HG03175 (cell line): Measurements from ENCODE around the gene PTGER2.
A peak's percentile ranks its signal among the peaks of the same experiment; 100 is the strongest.

Experiments
- ATAC-seq: cut with Tn5 transposase; IDR thresholded peaks from one replicate; pipeline ENCODE4 v1.9.1; 2021; ENCODE audit warnings: mild to moderate bottlenecking, moderate library complexity; ENCODE audit not compliant: unreplicated experiment

Gene PTGER2

DNA sequence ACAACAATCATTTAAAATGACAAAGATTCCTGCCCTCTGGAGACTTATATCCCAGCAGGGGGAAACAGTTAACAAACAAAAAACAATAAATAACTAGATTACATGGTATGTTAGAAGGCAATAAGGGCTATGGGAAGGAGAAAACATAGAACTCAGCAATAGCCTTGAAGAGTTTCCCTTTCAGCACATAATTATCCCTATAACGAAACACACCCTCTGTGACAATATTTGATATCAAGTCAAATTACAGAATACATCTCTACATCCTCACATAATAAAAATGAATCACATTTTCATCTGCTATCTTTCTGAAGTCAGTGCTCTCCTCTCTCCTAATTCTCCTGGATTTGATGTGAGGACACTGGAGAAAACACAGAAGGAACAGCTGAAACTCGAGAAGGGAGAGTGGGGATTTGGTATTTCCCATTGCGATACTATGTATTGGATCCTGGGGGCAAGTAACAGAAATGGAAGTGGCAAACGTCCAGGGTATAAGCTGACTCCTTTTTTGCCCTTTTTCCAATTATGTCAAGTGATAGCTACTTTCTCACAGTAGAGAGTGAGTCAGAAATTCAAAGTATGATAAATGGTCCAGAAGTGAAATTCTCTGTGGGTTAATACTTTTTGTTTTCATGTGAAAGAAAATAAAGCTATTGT lies 9.7 kb upstream of the PTGER2 start:
- no peak for ATAC-seq

DNA sequence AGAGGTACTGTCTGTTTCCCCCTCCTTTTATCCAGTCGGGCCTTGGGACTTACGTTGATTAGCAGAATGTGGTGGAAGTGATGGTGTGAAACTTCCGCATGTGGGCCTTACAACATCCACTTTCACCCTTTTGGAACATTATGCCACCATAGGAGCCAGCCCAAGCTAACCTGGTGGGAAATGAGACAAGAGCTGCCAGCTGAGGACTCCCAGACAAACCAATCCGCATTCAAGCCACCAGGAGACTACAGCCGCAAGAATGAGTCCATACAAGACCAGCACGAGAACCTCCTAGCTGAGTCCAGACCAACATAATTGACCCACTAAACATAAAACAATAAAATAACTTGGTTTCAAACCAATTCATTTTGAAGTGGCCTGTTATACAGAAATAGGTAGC lies 9.1 kb upstream of the PTGER2 start:
- no peak for ATAC-seq

- no peak for ATAC-seq
These were observed 6.7 kb upstream of the PTGER2 start for GRCh38 chr14:52307376-52307775.

DNA sequence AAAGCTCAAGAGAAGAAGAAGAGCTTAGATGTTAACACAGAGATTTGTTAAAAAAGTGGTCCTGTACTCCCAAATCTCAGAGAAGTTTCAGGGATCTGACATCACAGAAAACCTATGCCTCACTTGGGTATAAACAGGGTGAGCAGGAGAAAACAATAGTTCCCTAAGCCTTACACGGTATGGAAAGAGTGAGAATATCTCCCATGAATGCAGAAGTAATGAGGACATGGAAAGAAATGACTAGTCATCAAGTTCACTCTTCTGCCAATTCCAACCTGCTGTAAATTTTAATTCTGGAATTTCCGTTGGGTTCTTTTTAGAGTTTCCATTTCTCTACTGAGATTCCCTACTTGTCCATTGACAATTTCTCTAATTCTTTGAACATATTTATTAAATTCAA lies 6.2 kb upstream of the PTGER2 start:
- ATAC-seq, result no peak

- no peak for ATAC-seq
These were observed 3.6 kb upstream of the PTGER2 start for GRCh38 chr14:52310541-52310940.

GRCh38 chr14:52312931-52313355 lies 1.2 kb upstream of the PTGER2 start:
- ATAC-seq, result no peak

DNA sequence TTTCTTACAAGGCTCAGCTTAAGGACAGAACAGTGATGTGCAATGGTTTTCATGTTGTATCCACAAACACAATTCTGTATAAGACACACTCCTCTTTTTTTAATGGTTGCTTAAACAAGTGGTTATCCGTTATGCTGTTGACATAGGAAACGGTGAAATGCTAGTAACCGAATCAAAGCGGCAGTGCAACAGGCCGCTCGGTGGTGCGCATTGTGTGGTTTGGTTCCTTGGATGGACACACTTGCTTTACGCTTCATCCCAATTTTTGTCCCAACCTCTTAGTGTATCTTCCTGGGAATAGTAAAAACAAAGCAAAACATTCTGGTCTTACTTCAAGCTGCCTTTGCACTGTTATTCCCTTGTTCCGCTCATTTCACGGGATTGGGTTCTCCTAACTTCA lies 650 bp upstream of the PTGER2 start:
- no peak for ATAC-seq

DNA sequence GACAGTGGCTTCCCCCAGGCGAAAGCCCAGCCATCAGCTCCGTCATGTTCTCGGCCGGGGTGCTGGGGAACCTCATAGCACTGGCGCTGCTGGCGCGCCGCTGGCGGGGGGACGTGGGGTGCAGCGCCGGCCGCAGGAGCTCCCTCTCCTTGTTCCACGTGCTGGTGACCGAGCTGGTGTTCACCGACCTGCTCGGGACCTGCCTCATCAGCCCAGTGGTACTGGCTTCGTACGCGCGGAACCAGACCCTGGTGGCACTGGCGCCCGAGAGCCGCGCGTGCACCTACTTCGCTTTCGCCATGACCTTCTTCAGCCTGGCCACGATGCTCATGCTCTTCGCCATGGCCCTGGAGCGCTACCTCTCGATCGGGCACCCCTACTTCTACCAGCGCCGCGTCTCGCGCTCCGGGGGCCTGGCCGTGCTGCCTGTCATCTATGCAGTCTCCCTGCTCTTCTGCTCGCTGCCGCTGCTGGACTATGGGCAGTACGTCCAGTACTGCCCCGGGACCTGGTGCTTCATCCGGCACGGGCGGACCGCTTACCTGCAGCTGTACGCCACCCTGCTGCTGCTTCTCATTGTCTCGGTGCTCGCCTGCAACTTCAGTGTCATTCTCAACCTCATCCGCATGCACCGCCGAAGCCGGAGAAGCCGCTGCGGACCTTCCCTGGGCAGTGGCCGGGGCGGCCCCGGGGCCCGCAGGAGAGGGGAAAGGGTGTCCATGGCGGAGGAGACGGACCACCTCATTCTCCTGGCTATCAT lies 663 bp downstream of the PTGER2 start:
- ATAC-seq, result peak; percentile 30

- no peak for ATAC-seq
These were observed 1.2 kb downstream of the PTGER2 start for GRCh38 chr14:52315355-52315718.

DNA sequence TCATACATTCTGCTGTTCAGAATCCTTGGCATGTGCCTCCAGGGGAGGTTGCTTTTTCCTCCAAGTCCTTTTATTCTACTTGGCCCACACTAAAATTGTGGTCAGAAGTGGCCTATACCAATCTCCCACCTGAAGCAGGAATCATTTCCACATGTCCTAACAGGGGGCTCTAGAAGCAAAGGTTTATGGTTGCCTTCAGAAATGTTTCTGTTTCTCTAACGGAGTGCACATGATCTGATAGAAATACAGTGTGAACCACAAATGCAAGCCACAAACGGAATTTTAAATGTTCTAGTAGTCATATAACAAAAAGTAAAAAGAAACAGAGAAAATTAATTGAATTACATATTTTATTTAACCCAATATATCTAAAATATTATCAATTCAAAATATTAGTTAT lies 4.0 kb downstream of the PTGER2 start:
- no peak for ATAC-seq

DNA sequence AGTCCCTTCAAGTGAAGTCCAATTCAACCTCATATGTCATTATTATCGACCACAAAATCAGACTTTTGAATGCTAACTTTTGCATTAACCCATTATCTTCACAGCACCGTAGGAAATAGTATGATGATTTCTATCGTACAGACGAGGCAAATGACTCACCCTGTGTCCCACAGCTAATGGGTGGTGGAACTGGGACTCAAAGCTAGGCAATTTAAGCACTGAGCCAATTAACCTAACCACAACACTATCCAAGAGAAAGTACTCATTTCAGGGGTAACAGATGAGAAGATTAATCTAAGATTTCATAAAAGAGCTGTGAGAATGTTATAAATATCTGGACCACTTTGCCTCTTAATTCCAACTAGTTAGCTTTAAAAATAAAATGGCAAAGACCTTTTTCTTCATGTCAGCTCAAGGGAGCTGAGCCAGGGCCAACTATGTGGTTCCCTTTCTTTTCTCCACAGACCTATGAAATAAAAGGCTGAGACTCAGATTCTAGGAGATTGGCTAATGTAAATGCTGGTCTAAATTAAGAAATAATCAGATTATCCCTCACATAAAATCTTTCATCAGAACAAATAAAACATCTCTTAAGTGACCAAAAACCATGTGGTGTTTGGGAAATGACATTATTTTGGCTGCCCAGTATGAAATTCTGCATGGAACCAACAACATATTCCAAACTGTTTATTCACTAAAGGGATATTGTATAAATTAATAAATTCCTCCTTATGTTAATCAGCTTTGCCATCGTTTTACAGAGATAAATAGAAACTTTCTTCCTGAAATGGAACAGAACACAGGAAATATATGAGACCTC lies 4.9 kb downstream of the PTGER2 start:
- no peak for ATAC-seq

- no peak for ATAC-seq
These were observed 5.8 kb downstream of the PTGER2 start for GRCh38 chr14:52319919-52320318.

DNA sequence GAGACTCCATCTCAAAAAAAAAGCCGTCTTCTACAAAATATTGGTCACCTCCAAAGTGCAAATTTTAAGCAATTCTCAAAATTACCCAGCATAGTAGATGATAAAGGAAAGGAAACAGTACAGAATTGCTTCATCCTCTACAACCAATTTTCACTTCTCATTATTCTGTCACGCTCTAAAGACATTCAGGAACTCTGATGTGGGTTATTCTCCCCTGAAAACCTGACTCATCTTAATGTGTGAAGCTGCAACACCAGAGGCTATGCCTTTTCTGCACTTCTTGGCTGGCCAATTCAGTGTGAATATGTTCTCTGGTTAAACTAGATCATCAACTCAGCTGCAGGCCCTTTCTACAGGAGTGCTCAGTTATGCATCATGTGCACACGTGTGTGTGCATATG lies 11.0 kb downstream of the PTGER2 start:
- peak; percentile 96 for ATAC-seq

GRCh38 chr14:52325630-52326029 lies 11.5 kb downstream of the PTGER2 start:
- no peak for ATAC-seq

DNA sequence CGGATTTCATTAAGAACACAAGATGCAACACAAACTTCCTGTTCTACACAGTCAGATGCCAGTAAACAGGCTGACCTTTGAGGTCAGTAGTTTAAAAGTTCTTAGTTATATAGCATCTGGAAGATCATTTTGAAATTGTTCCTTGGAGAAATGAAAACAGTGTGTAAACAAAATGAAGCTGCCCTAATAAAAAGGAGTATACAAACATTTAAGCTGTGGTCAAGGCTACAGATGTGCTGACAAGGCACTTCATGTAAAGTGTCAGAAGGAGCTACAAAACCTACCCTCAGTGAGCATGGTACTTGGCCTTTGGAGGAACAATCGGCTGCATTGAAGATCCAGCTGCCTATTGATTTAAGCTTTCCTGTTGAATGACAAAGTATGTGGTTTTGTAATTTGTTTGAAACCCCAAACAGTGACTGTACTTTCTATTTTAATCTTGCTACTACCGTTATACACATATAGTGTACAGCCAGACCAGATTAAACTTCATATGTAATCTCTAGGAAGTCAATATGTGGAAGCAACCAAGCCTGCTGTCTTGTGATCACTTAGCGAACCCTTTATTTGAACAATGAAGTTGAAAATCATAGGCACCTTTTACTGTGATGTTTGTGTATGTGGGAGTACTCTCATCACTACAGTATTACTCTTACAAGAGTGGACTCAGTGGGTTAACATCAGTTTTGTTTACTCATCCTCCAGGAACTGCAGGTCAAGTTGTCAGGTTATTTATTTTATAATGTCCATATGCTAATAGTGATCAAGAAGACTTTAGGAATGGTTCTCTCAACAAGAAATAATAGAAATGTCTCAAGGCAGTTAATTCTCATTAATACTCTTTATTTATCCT lies 13.5 kb downstream of the PTGER2 start:
- no peak for ATAC-seq

DNA sequence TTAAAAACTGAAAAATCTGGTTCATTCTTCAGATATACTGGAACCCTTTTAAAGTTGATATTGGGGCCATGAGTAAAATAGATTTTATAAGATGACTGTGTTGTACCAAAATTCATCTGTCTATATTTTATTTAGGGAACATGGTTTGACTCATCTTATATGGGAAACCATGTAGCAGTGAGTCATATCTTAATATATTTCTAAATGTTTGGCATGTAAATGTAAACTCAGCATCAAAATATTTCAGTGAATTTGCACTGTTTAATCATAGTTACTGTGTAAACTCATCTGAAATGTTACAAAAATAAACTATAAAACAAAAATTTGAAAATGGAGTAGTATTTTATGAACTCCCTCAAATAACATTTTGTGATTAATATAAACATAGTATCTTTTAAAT lies 14.2 kb downstream of the PTGER2 start:
- no peak for ATAC-seq

DNA sequence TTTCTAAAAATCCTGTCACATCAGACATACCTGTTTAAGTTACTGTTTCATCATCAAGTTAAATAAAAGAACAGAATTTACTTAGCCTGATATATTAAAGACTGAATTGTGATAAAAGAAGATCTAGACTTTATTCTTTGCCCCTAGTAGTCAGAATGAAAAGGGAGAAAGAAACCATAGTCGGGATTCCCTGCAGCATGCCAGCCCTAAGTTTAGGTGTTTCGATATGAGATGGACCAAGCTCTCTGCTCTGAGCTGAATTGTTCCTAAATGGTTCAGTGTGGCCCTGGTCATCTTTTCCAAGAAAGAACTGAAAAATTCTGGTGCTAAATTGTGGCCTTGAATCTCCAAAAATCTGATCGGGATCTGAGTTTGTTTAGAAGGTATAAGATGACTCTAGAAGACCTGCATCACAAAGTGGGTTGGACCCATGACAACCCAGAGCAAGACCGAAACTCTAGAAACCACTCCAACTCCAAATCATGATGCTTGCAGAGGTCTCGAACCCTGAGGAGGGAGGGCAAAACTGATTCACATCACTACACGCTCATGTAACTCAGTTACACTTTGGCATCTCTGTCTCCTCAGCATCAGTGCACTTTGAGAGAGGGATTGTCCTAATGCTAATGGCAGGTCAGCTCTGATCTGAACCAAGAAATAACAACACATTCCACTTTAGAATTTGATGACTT lies 15.7 kb downstream of the PTGER2 start:
- no peak for ATAC-seq

DNA sequence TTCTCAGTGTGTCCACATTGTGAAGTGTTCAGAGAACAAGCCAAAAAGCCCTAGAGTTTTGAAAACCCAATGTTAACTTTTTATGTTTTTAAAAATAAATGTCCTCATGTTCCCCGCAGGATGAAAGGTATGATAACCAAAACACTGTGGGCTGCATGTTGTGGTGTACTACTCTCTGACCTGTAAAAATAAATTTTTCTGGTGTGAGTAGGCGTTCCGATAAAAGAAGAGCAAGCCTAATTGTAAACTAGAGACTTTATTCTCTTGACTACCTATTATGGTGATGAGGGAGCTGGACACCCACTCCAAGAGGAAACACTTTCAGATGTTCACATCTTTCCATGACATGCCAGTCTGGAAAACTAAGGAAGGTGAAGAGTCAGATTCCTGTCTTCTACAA lies 18.2 kb downstream of the PTGER2 start:
- ATAC-seq, result no peak

- no peak for ATAC-seq
These were observed 19.0 kb downstream of the PTGER2 start for GRCh38 chr14:52333108-52333507.
